ENCODE measurements around the gene SSUH2.
"Not testable (repeated sequence)": the region's sequence is repeated elsewhere in the genome, so short reads cannot be mapped to it uniquely, and the experiment has no call there.

The SSUH2 gene

DNA sequence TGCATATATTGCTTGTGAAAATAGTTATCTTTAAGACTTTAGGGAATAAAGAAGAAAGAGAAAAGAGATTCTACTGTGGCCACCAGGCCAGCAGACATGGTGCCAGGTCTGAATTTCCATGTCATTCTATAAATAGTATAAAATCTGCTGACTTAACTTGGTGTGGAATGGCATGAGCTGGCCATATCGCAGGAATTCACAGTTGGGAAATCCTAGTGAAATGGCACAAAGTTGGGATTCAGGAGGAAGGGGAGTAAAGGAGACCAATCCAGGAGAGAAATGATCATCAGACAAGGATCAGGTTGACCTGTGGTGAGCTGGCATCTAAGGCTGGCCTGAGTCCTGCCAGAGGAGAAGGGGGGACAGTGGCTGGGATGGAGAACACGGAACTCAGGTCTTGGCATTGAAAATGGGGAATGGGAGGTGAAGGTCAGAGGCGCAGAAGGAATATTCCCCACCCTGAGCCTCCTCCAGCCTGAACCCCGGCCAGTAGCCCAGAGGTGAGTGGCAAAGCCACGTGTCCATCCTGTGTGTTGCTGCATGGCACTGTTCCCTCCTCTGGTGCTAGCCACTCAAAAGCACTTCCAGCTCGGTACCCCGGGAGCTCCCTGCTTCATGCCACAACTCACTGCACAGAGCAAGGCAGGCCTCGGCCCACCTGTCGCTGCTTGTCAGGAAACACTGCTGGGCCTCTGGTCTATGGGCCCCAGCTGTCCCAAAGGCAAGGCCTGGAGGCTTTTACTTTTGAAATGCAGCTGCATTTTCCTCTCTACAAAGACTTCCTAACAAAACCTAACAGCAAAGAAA, 51.4 kb downstream of the SSUH2 start:
- TF ChIP-seq, protein P1, sequence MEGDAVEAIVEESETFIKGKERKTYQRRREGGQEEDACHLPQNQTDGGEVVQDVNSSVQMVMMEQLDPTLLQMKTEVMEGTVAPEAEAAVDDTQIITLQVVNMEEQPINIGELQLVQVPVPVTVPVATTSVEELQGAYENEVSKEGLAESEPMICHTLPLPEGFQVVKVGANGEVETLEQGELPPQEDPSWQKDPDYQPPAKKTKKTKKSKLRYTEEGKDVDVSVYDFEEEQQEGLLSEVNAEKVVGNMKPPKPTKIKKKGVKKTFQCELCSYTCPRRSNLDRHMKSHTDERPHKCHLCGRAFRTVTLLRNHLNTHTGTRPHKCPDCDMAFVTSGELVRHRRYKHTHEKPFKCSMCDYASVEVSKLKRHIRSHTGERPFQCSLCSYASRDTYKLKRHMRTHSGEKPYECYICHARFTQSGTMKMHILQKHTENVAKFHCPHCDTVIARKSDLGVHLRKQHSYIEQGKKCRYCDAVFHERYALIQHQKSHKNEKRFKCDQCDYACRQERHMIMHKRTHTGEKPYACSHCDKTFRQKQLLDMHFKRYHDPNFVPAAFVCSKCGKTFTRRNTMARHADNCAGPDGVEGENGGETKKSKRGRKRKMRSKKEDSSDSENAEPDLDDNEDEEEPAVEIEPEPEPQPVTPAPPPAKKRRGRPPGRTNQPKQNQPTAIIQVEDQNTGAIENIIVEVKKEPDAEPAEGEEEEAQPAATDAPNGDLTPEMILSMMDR (IDR thresholded peaks at IDR 0.05; ENCODE audit: low read depth, low read length, missing control alignments), result no peak
- DNase-seq (ENCODE audit: extremely low read depth, low read depth), result no peak
- no peak overlapping the region for H3K4me3 ChIP-seq (replicated peaks; ENCODE audit: low read depth, low read length)

GRCh38 chr3:8589880-8590556, 54.6 kb downstream of the SSUH2 start:
- TF ChIP-seq, protein P1 (IDR thresholded peaks at IDR 0.05; ENCODE audit: low read depth, low read length, missing control alignments), result no peak
- no peak overlapping the region for H3K4me3 ChIP-seq (replicated peaks; ENCODE audit: low read depth, low read length)
- DNase-seq (ENCODE audit: extremely low read depth, low read depth), result no peak

DNA sequence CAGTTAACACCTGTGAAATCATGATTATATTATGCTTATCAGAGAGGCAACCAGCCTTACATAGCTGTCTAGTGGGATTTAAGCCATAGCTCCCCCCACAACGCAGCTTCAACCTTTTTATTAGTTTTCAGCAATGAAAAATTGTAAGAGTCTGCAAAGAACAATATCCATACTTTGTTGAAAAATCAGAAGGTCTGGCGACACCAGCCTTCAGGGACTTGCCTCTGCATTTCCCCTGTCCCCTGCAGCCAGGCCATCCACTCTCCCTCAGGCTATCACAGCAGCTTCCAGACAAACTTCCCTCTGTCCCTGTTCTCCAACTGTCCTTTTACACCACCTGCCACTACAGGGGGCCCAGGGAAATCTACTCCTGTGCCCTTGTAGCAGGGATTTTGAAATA, 59.9 kb downstream of the SSUH2 start:
- H3K4me3 ChIP-seq (replicated peaks; ENCODE audit: low read depth, low read length), result no peak overlapping the region
- TF ChIP-seq, protein P1 (IDR thresholded peaks at IDR 0.05; ENCODE audit: low read depth, low read length, missing control alignments), result no peak
- DNase-seq (ENCODE audit: extremely low read depth, low read depth), result no peak

DNA sequence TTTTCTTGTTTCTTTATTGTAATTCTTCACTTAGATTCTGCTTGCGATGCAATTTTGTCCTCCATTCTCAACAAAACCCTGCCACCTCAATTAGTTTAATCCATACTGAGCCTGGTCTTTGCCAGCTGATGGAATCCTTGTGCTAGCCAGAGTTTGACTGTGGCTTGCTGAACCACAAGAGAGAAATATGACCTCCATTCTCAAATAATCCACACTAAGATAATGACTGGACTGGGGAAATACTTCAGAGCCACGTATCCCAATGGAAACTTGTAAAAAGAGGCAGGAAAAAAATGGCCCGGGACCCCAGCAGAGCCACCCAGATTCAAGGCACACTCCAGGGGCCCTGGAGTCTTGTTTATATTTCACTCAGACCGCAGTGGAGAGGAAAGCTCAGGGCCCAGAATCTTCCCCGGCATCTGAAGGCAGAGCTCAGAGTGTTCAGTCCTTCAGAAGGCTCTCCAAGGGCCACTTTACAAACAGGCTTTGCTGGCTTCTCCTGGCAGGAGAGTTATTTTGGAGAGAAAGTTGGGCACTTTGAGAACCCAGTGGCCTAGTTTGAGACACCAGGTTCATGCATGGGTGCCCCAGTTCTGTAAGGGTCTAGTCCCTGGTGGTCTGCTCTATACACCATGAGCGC, 62.7 kb downstream of the SSUH2 start:
- TF ChIP-seq, protein P1 (IDR thresholded peaks at IDR 0.05; ENCODE audit: low read depth, low read length, missing control alignments), result no peak
- H3K4me3 ChIP-seq (replicated peaks; ENCODE audit: low read depth, low read length), result no peak overlapping the region
- DNase-seq (ENCODE audit: extremely low read depth, low read depth), result no peak

DNA sequence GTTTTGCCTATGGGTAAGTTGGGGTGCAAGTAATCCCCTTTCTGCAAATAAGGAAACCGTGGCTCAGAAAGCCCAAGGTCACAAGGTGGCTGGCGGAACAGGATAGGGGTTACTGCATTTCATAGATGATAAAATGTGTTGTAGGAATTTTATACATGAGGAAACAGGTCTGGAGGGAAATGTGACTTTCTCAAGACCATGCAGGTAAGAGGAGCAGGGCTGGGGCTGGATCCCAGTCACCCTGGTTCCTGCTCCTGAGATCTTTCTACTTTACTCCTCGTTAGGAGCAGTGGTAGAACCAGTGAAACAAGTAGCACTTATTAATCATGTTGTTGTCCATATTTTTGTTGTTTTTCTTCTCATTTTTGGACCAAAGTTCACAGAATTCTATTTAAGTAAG, 63.2 kb downstream of the SSUH2 start:
- no peak for DNase-seq (ENCODE audit: extremely low read depth, low read depth)
- TF ChIP-seq, protein P1 (IDR thresholded peaks at IDR 0.05; ENCODE audit: low read depth, low read length, missing control alignments), result no peak
- H3K4me3 ChIP-seq (replicated peaks; ENCODE audit: low read depth, low read length), result no peak overlapping the region

DNA sequence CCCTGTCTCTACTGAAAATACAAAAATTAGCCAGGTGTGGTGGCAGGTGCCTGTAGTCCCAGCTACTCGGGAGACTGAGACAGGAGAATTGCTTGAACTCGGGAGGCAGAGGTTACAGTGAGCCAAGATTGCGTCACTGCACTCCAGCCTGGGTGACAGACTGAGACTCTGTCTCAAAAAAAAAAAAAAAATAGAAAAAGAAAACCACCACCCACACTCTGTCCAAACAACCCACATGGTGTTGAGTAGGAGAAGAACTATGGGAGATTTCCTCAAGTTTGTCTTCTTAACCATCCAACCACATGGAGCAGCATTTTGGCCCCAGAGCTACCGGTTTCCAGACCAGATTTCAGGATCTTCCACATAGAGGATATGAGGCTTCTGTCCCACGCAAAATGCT, 64.2 kb downstream of the SSUH2 start:
- not testable (repeated sequence) for DNase-seq (ENCODE audit: extremely low read depth, low read depth); H3K4me3 ChIP-seq (replicated peaks; ENCODE audit: low read depth, low read length)

GRCh38 chr3:8579943-8580342, 64.7 kb downstream of the SSUH2 start:
- no peak for DNase-seq (ENCODE audit: extremely low read depth, low read depth)
- no peak overlapping the region for H3K4me3 ChIP-seq (replicated peaks; ENCODE audit: low read depth, low read length)
- TF ChIP-seq, protein P1 (IDR thresholded peaks at IDR 0.05; ENCODE audit: low read depth, low read length, missing control alignments), result no peak
